GM12892 (cell line): ENCODE results near the gene PLPP4.

Source experiments
- POLR2A ChIP-seq: IDR thresholded peaks from 2 replicates; pipeline ENCODE4 v1.6.1; 2011; ENCODE audit warnings: low read depth, low read length, control low read depth
- POLR2AphosphoS5 ChIP-seq: IDR thresholded peaks from 2 replicates; pipeline ENCODE4 v1.6.1; 2011; ENCODE audit warnings: low read depth, low read length, control low read depth
- TAF1 ChIP-seq: IDR thresholded peaks from 2 replicates; pipeline ENCODE4 v1.6.1; 2011; ENCODE audit warnings: low read depth, mild to moderate bottlenecking, control low read depth, low read length, borderline replicate concordance

DNA sequence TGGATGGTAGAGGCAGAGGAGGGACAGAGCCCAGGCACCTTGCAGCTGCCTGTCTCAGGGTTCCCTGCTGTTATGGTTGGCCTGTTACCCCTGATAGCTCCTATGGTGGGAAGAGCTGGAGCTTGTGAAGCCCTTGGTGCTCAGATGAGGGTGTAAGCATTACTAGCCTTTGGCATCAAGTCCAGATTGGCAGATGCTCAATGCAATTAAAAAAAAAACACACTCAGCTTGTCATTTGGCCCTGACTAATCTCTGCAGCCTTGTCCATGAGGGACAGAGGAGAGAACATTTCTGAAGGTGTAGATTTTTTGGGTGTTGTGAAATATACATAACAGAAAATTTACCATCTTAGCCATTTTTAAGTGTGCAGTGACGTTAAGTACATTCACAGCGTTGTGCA is 86.3 kb downstream of the PLPP4 start:
- TF ChIP-seq POLR2A (no peak), TAF1 (no peak), POLR2AphosphoS5 (no peak)
